ENCODE results near the gene DRD2. TPM values are rescaled to one million over a fixed set of nuclear protein-coding genes. Genes with fewer than 3 reads are reported as not detected.

The DRD2 gene
- total and polyA plus RNA-seq, 10 donors: not detected

DNA sequence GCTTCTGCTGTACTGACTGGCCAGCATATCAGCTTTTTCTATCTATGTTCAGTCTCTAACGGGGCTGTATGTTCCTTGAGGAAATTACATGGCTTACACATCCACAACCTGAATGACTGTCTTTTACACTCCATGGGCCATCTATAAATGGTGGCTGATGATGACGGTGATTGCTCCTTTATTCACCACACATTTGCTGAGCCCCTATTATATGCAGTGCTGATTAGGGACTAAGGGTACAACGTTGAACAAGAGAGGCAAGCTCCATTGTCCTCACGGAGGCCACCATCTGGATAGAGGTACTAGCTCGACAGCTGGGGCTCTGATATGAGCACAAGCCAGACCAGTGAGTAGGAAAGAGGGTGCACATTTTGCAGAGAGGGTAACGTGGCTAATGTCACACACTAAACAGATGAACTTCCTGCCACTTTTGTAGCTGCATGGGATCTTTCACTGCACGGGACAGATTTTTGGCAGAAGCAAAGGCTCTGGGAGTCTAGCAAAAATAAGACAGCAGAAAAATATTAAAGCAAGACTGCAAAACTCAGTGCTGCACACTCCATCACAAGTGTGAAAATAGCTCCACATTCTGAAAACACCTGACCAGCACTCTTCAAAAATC, 30.6 kb downstream of the DRD2 start:
- no peak for DNase-seq
- H3K27me3 ChIP-seq (replicated peaks in 1 of 7): peaks cover 0 to 66% (median 0%) of the 10 kb centered on the region in 7 donors
- TF ChIP-seq CTCF (IDR thresholded peaks at IDR 0.05 in 8 of 11, conservative IDR thresholded peaks at IDR 0.05 in 3 of 11): no peak
- TF ChIP-seq POLR2AphosphoS5 (IDR thresholded peaks at IDR 0.05): no peak
- intact Hi-C loops (cut with DNase I; ENCODE audit: low total_unique reads): no loop called here
- no peaks in the 10 kb centered on the region for H3K36me3 ChIP-seq
- H3K4me1 ChIP-seq: no peaks in the 10 kb centered on the region
- 52 to 63% (median 60%) methylated on average over 7 of the region's 7 CpGs for WGBS, 5 donors
- H3K4me3 ChIP-seq: no peak overlapping the region
- no peak overlapping the region for H3K27ac ChIP-seq
- no peaks in the 10 kb centered on the region for H3K9me3 ChIP-seq

DNA sequence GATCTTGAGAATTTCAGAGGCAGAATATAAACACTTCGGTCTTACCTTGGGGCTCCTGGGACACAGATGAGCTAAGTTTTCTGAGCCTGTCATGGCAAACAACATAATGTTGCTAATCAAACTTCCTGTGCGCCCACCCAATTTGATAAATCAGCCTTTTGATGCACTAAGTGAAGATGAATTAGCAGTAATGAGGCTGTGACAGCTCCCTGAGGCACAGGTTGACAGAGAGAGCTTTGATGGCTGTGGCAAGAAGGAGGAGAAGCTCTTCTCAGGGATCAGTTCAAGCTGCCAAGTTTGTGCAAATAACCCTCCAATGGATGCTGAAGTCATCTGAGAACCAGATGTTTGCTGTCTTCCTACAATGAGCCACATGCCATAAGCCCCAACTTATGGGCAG, 34.4 kb downstream of the DRD2 start:
- no peaks in the 10 kb centered on the region for H3K4me1 ChIP-seq
- H3K36me3 ChIP-seq: no peaks in the 10 kb centered on the region
- H3K4me3 ChIP-seq: no peak overlapping the region
- DNase-seq: no peak
- intact Hi-C loops (cut with DNase I; ENCODE audit: low total_unique reads): no loop called here
- H3K27ac ChIP-seq: no peak overlapping the region
- TF ChIP-seq POLR2A (IDR thresholded peaks at IDR 0.05) (no peak), CTCF (IDR thresholded peaks at IDR 0.05 in 8 of 11, conservative IDR thresholded peaks at IDR 0.05 in 3 of 11) (no peak), POLR2AphosphoS5 (IDR thresholded peaks at IDR 0.05) (no peak)
- H3K9me3 ChIP-seq: no peaks in the 10 kb centered on the region
- 79 to 100% (median 85%) methylated on average over 2 of the region's 2 CpGs for WGBS, 5 donors
- H3K27me3 ChIP-seq (replicated peaks in 1 of 7): peaks cover 0 to 65% (median 0%) of the 10 kb centered on the region in 7 donors

GRCh38 chr11:113436672-113437252, 38.4 kb downstream of the DRD2 start:
- Histone ChIP-seq H3K27me3 (replicated peaks in 1 of 7) (peaks cover 0 to 48% (median 0%) of the 10 kb centered on the region in 7 donors), H3K4me1 (no peaks in the 10 kb centered on the region), H3K4me3 (no peak overlapping the region), H3K36me3 (no peaks in the 10 kb centered on the region), H3K9me3 (no peaks in the 10 kb centered on the region), H3K27ac (no peak overlapping the region)
- 59 to 74% (median 70%) methylated on average over 6 of the region's 6 CpGs for WGBS, 5 donors
- intact Hi-C loops (cut with DNase I; ENCODE audit: low total_unique reads): no loop called here
- DNase-seq: no peak
- TF ChIP-seq POLR2A (IDR thresholded peaks at IDR 0.05) (no peak), CTCF (IDR thresholded peaks at IDR 0.05 in 8 of 11, conservative IDR thresholded peaks at IDR 0.05 in 3 of 11) (no peak), POLR2AphosphoS5 (IDR thresholded peaks at IDR 0.05) (no peak)

- Histone ChIP-seq H3K4me3 (no peak overlapping the region), H3K27me3 (replicated peaks in 1 of 7) (peaks cover 0 to 36% (median 0%) of the 10 kb centered on the region in 7 donors), H3K27ac (no peak overlapping the region), H3K4me1 (no peaks in the 10 kb centered on the region), H3K9me3 (no peaks in the 10 kb centered on the region), H3K36me3 (no peaks in the 10 kb centered on the region)
- intact Hi-C loops (cut with DNase I; ENCODE audit: low total_unique reads): no loop called here
- TF ChIP-seq POLR2AphosphoS5 (IDR thresholded peaks at IDR 0.05) (no peak), POLR2A (IDR thresholded peaks at IDR 0.05) (no peak), CTCF (IDR thresholded peaks at IDR 0.05 in 8 of 11, conservative IDR thresholded peaks at IDR 0.05 in 3 of 11) (no peak)
- no peak for DNase-seq
- 78 to 88% (median 83%) methylated on average over 8 of the region's 8 CpGs for WGBS, 5 donors
Observed at GRCh38 chr11:113435190-113435968, 39.8 kb downstream of the DRD2 start.

Data from spleen (tissue), 11 donors.